GM18498 (cell line): ENCODE results near the gene KLHL4.
"Not testable (repeated sequence)": the region's sequence is repeated elsewhere in the genome, so short reads cannot be mapped to it uniquely, and the experiment has no call there.

Experiments used
- ATAC-seq: cut with Tn5 transposase; IDR thresholded peaks from one replicate; pipeline ENCODE4 v1.9.1; 2021; ENCODE audit warnings: mild to moderate bottlenecking, moderate library complexity; ENCODE audit not compliant: unreplicated experiment

Gene KLHL4

GRCh38 chrX:87661761-87662160 is 144.2 kb downstream of the KLHL4 start:
- ATAC-seq, result no peak

- ATAC-seq, result no peak
Observed at GRCh38 chrX:87663421-87663820, 145.8 kb downstream of the KLHL4 start.

- ATAC-seq, result no peak
Observed at GRCh38 chrX:87664381-87664780, 146.8 kb downstream of the KLHL4 start.

- no peak for ATAC-seq
Observed at GRCh38 chrX:87679849-87680248, 162.2 kb downstream of the KLHL4 start.

GRCh38 chrX:87687703-87688102 is 170.1 kb downstream of the KLHL4 start:
- ATAC-seq, result no peak

- not testable (repeated sequence) for ATAC-seq
Observed at GRCh38 chrX:87688113-87688748, 170.6 kb downstream of the KLHL4 start.

GRCh38 chrX:87689218-87689617 is 171.6 kb downstream of the KLHL4 start:
- not testable (repeated sequence) for ATAC-seq

- no peak for ATAC-seq
Observed at GRCh38 chrX:87693204-87693603, 175.6 kb downstream of the KLHL4 start.

- ATAC-seq, result no peak
Observed at GRCh38 chrX:87697409-87697808, 179.8 kb downstream of the KLHL4 start.

GRCh38 chrX:87702795-87703194 is 185.2 kb downstream of the KLHL4 start:
- ATAC-seq, result no peak

GRCh38 chrX:87703469-87703868 is 185.9 kb downstream of the KLHL4 start:
- ATAC-seq, result not testable (repeated sequence)

GRCh38 chrX:87706134-87706533 is 188.5 kb downstream of the KLHL4 start:
- no peak for ATAC-seq

GRCh38 chrX:87710580-87710979 is 193.0 kb downstream of the KLHL4 start:
- ATAC-seq, result no peak
